GM13977 (cell line): ENCODE results near the gene NPTN.

Experiments used
- DNase-seq: peaks from one replicate; pipeline ENCODE4 v3.0.0; 2012; ENCODE audit warnings: low spot score
- in situ Hi-C: fragments of 300-500 bp; cut with MboI; formaldehyde crosslinking; loops from one replicate; pipeline ENCODE4 v1.12.0; 2022; ENCODE audit warnings: low sequenced_read_pairs, low pct_unique_long_range_greater_than_20kb, mixed read lengths, inconsistent platforms; ENCODE audit not compliant: unreplicated experiment
- TF ChIP-seq, protein P1 (sequence below): IDR thresholded peaks from 2 replicates; pipeline ENCODE4 v1.5.1; 2012; ENCODE audit warnings: mild to moderate bottlenecking, control low read depth; ENCODE audit not compliant: insufficient read depth; ENCODE audit errors: extremely low read depth, missing control alignments

Gene NPTN

GRCh38 chr15:73628102-73628501 lies 5.1 kb downstream of the NPTN start:
- TF ChIP-seq, protein P1, sequence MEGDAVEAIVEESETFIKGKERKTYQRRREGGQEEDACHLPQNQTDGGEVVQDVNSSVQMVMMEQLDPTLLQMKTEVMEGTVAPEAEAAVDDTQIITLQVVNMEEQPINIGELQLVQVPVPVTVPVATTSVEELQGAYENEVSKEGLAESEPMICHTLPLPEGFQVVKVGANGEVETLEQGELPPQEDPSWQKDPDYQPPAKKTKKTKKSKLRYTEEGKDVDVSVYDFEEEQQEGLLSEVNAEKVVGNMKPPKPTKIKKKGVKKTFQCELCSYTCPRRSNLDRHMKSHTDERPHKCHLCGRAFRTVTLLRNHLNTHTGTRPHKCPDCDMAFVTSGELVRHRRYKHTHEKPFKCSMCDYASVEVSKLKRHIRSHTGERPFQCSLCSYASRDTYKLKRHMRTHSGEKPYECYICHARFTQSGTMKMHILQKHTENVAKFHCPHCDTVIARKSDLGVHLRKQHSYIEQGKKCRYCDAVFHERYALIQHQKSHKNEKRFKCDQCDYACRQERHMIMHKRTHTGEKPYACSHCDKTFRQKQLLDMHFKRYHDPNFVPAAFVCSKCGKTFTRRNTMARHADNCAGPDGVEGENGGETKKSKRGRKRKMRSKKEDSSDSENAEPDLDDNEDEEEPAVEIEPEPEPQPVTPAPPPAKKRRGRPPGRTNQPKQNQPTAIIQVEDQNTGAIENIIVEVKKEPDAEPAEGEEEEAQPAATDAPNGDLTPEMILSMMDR: no peak
- in situ Hi-C loops: no loop called here
- no peak for DNase-seq

DNA sequence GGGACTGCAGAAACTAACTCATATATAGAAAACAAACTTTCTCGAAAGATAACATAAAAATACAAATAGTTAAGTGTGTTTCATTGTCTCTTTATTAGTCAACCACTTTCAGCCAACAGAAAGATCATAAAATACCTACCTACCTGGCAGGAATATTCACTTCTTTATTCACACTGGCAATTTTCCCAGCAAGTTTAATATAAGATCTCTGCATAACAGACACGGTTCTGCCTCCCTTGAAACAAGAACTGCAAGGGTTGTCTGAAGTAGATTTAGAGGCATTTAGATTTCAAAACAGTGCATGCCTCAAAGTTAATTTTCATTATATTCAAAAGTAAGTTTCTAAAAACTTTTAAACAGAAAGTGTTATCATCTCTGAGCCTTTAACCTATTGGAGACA lies 7.1 kb downstream of the NPTN start:
- TF ChIP-seq, protein P1: no peak
- in situ Hi-C loops: no loop called here
- no peak for DNase-seq

- TF ChIP-seq, protein P1: no peak
- in situ Hi-C loops: no loop called here
These were observed 8.7 kb downstream of the NPTN start for GRCh38 chr15:73624530-73624929.

GRCh38 chr15:73621286-73621826 lies 11.8 kb downstream of the NPTN start:
- TF ChIP-seq, protein P1: no peak
- DNase-seq: no peak
- in situ Hi-C loops: no loop called here

More at GRCh38 chr15:73624530-73624929, 8.7 kb downstream of the NPTN start:
- DNase-seq: no peak

DNA sequence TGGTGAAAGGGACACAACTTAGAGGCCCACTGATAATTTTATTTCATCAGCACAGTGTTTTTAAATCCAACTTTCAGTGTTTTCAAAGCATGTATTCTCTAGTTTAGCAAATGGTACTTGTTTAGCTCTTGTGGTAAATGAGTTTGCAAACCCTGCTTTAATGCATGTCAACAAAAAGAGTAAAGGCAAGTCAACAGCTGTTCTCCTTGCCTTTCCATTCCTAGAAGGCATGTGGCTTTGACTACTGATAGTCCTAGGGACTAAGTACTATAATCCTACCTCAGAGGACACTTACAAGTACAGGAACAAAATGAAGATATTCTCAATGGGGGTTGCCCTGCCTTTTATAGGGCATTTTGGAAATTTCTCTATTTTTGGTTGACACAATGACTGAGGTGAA lies 13.1 kb downstream of the NPTN start:
- in situ Hi-C loops: no loop called here
- TF ChIP-seq, protein P1: no peak

DNA sequence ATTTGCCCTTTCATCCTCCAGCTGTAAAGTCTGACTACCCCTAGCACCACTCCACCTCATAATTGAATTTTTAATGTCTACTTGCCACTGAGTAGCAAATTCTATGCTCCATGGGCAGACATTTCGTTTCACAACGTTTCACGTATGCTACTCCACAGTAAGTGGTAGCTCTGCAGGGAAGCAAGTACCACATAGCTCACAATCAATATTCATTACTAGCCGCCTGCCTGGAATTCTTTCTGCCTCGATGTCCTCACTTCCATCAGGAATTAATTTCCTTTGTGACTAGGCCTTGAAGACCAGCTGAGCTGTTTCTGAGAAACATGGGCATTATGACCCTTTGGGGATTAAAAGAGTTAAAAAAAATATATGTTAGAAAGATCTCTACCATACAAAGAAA lies 15.3 kb downstream of the NPTN start:
- in situ Hi-C loops: no loop called here
- no peak for DNase-seq
- TF ChIP-seq, protein P1: no peak

More for the DNA sequence above, 13.1 kb downstream of the NPTN start:
- no peak for DNase-seq
